ENCODE data around the gene USP40. TPM values are rescaled to one million over a fixed set of nuclear protein-coding genes. Genes with fewer than 3 reads are reported as not detected.
A peak's percentile ranks its signal among the peaks of the same experiment; 100 is the strongest.

USP40 gene
- total RNA-seq, 4 donors from 2014 or later: 10.9 to 29.2 (median 12.4) TPM

DNA sequence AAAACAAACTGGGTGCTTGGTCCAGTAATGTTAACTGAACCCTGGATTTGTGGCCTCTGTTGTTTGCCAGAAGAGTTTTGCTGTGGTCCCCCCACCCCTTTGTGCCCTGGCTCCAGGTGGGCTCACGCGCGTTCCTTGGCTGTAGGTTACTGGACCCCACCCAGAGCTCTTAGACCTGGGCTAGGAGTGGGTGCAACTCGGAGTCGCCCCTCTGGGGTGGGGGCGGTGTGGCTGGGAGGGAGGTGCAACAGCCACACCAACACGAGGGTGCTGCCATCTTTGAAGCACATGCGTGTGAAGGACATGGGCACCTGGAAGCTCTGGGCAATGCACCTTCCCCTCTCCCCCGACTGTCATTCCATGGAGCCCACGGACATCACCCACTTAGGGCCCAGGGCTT lies 92.7 kb downstream of the USP40 start:
- no peak for ATAC-seq
- intact Hi-C loops (cut with DNase I; ENCODE audit: low total_unique reads) (no loop called here), in situ Hi-C loops (cut with MboI; ENCODE audit: low sequenced_read_pairs in 4 of 4) (no loop called here)
- TF ChIP-seq CTCF (IDR thresholded peaks at IDR 0.05 in 4 of 5, conservative IDR thresholded peaks at IDR 0.05 in 1 of 5) (no peak), POLR2A (IDR thresholded peaks at IDR 0.05) (no peak)
- H3K4me1 ChIP-seq: peaks cover 8 to 16% of the 10 kb centered on the region in 2 donors
- H3K36me3 ChIP-seq: peaks cover 0 to 83% of the 10 kb centered on the region in 2 donors
- no peaks in the 10 kb centered on the region for H3K9me3 ChIP-seq
- H3K27ac ChIP-seq: peak overlapping the region; percentile 41 to 59 (median 49)
- H3K4me3 ChIP-seq: no peak overlapping the region
- DNase-seq: no peak
- H3K27me3 ChIP-seq: no peaks in the 10 kb centered on the region

DNA sequence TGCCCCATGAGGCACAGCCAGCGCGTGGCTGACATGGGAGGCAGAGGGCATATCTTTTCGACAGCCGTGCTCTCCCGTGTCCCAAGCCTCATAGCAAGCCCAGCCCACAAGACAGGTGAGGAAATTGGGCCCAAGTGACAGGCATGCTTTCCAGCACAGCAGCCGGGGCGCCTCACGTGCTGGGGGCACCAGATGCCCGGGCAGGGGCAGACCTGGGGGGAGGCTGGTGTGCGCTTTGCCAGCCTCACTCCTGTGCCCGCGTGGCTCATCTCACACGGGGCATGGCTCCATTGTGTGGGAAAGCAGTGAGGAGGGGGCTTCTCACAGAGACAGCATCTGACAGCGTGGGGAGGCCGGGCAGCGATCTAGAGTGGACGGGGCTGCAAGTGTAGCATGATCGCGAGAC lies 93.2 kb downstream of the USP40 start:
- peaks cover 8 to 19% of the 10 kb centered on the region in 2 donors for H3K4me1 ChIP-seq
- ATAC-seq (no peak), DNase-seq (no peak)
- no peaks in the 10 kb centered on the region for H3K27me3 ChIP-seq
- H3K4me3 ChIP-seq: no peak overlapping the region
- peak overlapping the region in 1 of 4 donors; percentile 41 for H3K27ac ChIP-seq
- in situ Hi-C loops (cut with MboI; ENCODE audit: low sequenced_read_pairs in 4 of 4) (no loop called here), intact Hi-C loops (cut with DNase I; ENCODE audit: low total_unique reads) (no loop called here)
- TF ChIP-seq POLR2A (IDR thresholded peaks at IDR 0.05) (no peak), CTCF (IDR thresholded peaks at IDR 0.05 in 4 of 5, conservative IDR thresholded peaks at IDR 0.05 in 1 of 5) (no peak)
- peaks cover 0 to 83% of the 10 kb centered on the region in 2 donors for H3K36me3 ChIP-seq
- H3K9me3 ChIP-seq: no peaks in the 10 kb centered on the region

DNA sequence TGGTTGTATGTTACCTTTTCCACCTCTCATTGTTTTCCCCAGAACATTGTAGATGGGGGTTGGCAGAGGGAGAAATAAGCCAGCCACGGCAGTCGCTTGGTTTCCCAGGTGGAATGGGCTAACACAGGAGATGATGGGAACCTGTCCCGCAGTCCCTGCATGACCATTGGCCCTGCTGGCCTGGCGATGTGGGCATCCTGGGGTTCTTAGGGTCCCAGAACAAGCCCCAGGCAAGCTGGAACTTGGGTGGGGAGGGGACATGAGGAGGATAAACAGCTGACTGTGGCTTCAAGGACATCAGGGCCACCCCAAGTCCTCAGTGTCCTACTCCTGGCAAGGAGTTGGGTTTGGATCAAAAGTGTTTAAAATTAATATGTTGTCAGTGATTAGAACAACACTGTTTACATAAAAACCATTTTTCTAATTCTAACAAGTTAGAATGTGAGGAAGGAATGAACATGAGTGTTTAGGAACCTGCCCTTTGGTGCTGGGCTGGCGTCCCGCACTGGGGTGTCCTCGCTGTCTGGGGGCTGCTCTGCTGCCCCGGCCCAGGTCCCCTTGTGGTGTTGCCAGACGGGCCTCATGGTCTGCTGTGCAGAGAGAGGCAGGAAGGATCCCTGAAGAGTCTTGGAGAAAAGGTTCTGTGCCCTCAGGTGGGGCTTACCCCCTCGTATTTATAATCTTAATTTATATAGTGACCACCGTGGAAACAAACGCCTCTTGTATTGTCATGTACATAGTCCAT lies 95.1 kb downstream of the USP40 start:
- ATAC-seq (no peak), DNase-seq (no peak)
- in situ Hi-C loops (cut with MboI; ENCODE audit: low sequenced_read_pairs in 4 of 4) (no loop called here), intact Hi-C loops (cut with DNase I; ENCODE audit: low total_unique reads) (no loop called here)
- H3K27me3 ChIP-seq: no peaks in the 10 kb centered on the region
- TF ChIP-seq POLR2A (IDR thresholded peaks at IDR 0.05): no peak
- no peak for TF ChIP-seq CTCF (IDR thresholded peaks at IDR 0.05 in 4 of 5, conservative IDR thresholded peaks at IDR 0.05 in 1 of 5)
- H3K36me3 ChIP-seq: peaks cover 2 to 84% of the 10 kb centered on the region in 2 donors
- peaks cover 8 to 19% of the 10 kb centered on the region in 2 donors for H3K4me1 ChIP-seq
- peak overlapping the region; percentile 61 to 82 (median 72) for H3K27ac ChIP-seq
- no peak overlapping the region for H3K4me3 ChIP-seq
- no peaks in the 10 kb centered on the region for H3K9me3 ChIP-seq

DNA sequence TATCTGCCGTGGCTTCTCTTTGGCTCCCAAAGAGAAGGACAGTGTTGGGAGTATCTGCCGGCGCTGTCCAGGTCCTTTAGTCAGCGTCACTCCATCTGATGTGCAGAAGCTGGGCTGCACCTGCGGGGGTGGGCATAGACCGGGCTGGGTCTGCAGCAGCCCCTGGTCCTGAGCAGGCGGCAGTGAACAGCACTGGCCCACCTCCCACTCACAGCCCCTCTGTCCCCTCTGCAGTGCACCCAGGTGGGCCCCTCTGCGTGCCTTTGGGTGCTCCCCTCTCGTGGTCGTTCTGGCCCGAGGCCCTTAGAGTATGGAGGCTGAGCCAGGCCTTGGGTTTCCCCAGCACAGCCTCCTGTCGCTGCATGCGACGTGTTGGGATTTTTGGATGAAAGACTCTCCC lies 95.7 kb downstream of the USP40 start:
- in situ Hi-C loops (cut with MboI; ENCODE audit: low sequenced_read_pairs in 4 of 4) (no loop called here), intact Hi-C loops (cut with DNase I; ENCODE audit: low total_unique reads) (no loop called here)
- Histone ChIP-seq H3K9me3 (no peaks in the 10 kb centered on the region), H3K27me3 (no peaks in the 10 kb centered on the region), H3K36me3 (peaks cover 2 to 84% of the 10 kb centered on the region in 2 donors), H3K4me1 (peaks cover 8 to 19% of the 10 kb centered on the region in 2 donors), H3K4me3 (no peak overlapping the region), H3K27ac (peak overlapping the region; percentile 61 to 82 (median 72))
- ATAC-seq: no peak
- TF ChIP-seq POLR2A (IDR thresholded peaks at IDR 0.05) (no peak), CTCF (IDR thresholded peaks at IDR 0.05 in 4 of 5, conservative IDR thresholded peaks at IDR 0.05 in 1 of 5) (no peak)
- peak in 1 of 2 donors; percentile 13 for DNase-seq
